Right ventricle myocardium inferior (tissue), 1 donor: ENCODE results near the gene INCENP. TPM values are rescaled to one million over a fixed set of nuclear protein-coding genes. Genes with fewer than 3 reads are reported as not detected.

ENCODE experiments used
- ATAC-seq: fragments of 200-7000 bp; cut with Tn5 transposase; one replicate; pipeline ENCODE4 v1.9.1; 2020; ENCODE audit warnings: mild to moderate bottlenecking, moderate library complexity
- DNase-seq: peaks from one replicate; pipeline ENCODE4 v3.0.0; 2021; ENCODE audit errors: missing footprints
- intact Hi-C: fragments of 100-400 bp; cut with DNase I; formaldehyde crosslinking; loops from one replicate; pipeline ENCODE4 v1.11.0; 2022
- total RNA-seq: library from RNA; stranded (reverse); fragmentation: NEBNext Ultra II Directional; extraction: Animal tissue kit (Norgen Biotek cat#: 25700); gene quantifications from one replicate; pipeline ENCODE4 v1.2.1, GENCODE V29; 2021
- donor health status: DM: no; HTN: yes; CAD: no; lungs with severe emphysema.

Gene INCENP
- total RNA-seq, 1 donor from 2014 or later: 10.5 TPM

DNA sequence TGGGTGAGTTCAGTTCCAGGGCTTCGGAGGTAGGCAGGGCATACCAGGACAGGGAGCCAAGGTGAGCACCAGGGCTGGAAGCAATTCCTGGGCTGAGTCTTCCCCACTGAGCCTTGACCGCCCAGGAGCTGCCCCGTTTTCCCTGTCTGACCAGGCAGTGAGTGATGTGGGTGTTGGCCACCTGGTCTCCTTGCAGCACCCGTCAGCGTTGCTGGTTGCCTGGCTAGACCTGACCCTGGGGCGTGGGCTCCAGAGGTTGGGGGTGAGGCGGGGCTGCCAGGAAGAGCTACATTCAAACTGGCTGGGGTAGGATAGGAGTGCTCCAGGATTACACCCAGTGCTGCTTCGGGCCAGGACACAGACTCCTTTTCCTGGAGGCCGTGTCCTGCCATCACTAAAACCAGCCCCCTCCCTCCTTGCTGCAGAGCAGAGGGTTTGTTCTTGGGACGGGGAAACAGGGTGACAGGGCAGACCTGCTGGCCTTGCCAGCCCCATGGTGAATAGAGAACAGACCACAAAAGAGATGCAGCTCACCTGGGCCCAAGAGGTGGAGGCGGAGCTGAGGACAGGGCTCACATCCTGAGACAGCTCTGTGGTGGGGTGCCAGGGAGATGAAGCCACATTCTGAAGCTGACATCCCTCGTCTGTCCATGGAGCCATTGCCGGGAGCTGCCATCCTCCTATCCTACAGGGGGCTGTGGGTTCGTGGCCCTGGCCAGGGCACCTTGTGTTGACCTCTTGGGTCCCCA lies 14.2 kb downstream of the INCENP start:
- ATAC-seq (no peak), DNase-seq (no peak)
- intact Hi-C loops: no loop called here

DNA sequence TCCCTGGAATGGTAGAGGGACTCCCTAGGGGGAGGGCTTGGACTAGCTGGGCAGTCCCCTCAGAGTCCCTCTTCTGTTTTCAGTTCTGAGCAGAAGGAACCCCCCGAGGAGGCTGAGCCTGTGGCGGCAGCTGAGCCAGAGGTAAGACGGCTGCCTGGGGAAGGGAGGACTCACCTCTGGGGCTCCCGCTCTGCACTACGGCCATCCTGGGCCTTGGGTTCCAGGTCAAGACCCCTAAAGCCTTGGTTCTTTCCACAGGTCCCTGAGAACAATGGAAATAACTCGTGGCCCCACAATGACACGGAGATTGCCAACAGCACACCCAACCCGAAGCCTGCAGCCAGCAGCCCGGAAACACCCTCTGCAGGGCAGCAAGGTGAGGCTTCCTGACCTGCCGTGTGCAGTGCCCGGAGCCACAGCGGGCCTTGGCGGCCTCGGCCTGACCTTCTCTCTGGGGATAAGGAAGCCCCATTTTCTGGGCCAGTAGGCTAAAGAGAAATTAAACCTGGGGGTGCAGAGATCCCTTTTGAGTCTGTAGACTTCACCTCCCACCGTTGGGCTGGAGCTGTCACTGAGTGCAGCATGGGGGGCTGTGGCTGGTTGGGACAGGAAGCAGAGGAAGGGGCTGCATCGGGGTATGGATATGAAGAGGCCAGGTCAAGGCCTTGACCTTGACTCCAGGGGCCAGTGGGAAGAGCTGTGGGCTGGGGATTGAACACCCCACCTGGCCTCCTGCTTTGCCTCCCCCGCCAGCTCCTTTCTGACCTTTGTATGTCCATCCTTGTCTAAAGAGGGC lies 15.0 kb downstream of the INCENP start:
- intact Hi-C loops: no loop called here
- no peak for ATAC-seq
- no peak for DNase-seq

- intact Hi-C loops: no loop called here
- DNase-seq (no peak), ATAC-seq (no peak)
Measured at GRCh38 chr11:62139526-62140303, 15.9 kb downstream of the INCENP start.

DNA sequence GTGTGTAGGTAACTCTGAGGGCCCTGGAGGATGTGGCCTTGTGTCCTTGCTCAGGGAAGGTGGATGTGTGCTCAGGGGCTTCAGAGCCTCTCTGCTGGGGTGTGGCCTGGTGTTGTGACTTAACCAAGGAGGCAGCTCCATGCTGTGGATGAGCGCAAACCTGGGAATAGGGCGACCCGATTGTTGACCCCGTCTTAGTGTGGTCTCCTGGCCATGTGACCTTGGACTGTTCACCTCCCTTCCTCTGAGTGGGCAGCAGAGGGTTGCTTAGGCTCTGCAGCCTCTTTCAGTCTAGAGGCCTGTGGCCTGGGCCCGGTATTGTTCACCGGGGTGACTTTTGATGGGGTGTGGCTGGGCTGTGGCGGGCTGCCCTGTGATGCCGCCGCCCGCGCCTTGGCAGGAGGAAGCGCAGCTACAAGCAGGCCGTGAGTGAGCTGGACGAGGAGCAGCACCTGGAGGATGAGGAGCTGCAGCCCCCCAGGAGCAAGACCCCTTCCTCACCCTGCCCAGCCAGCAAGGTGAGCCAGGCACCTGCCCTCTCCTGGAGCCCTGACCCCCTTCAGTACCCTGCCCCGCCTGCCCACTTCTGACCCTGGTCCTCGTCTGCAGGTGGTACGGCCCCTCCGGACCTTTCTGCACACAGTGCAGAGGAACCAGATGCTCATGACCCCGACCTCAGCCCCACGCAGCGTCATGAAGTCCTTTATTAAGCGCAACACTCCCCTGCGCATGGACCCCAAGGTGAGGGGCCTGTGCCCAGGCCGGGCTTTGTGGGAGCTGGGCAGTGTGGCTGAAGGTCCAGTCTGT lies 16.7 kb downstream of the INCENP start:
- no peak for DNase-seq
- no peak for ATAC-seq
- intact Hi-C loops: no loop called here

DNA sequence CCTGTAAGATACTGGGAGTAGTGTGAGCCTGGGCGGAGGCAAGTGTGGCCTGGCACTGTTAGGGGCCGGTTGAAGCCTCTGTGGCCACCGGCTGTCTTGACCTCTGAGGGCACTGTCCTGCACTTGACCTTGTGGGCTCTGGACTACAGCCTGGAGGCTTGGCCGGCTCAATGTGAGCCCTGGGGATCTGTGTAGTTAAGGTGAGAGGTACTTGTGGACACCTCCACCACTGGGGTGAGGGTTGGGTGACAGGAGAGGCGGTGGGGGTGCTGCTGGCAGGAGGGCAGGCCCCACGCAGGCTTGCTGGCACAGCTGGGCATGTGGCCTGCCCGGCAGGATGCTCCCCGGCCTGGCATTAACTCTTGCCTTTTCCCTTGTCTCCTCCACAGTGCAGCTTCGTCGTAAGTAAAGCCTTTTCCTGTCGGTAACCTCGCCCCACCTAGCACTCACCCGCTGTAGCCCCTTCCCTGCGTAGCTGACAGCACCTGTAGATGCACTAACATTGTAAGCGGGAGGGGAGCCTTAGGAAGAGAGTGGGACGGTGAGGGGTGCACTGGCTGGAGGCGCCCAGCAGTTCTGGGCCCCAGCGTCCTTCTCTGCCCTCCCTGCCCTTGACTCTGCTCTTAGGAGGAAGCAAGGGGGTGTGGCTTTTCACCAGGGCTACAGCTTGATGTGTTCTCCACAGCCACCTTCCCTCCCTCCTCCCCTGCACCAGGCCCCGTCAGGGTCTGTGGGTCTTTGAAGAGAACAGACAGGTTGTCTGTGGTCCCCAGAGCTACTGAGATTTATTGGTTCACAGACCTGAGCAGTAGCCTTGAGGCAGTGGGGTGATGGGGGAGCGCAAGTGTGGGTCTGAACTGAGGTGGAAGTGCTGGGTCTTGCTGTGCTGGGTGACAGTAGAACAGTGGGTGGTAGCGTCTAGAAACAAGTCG lies 17.6 kb downstream of the INCENP start:
- intact Hi-C loops: no loop called here
- ATAC-seq (no peak), DNase-seq (no peak)

DNA sequence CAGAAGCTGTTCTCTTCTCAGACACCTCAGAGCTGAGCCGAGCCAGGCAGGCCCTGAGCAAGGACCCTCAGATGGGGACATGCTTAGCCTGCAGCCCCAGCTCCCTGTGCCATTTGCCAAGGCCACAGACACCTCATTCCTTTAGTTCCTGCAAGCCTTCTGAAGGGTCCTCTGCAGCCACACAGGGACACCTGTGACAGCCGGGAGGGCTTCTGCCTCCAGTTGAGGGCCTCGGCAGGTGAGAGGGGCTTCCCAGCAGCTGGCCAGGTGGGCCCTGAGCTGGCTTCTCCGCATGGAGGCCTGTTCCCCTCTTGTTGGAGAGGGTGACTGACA lies 18.2 kb downstream of the INCENP start:
- no peak for ATAC-seq
- no peak for DNase-seq
- intact Hi-C loops: no loop called here

GRCh38 chr11:62142921-62143320 lies 19.1 kb downstream of the INCENP start:
- no peak for DNase-seq
- intact Hi-C loops: no loop called here
- ATAC-seq: peak; percentile 42

- ATAC-seq (no peak), DNase-seq (no peak)
- intact Hi-C loops: no loop called here
Measured at GRCh38 chr11:62143727-62144126, 19.9 kb downstream of the INCENP start.

- intact Hi-C loops: no loop called here
- ATAC-seq: no peak
- no peak for DNase-seq
Measured at GRCh38 chr11:62144641-62145255, 20.9 kb downstream of the INCENP start.

- no peak for DNase-seq
- intact Hi-C loops: no loop called here
- no peak for ATAC-seq
Measured at GRCh38 chr11:62145261-62145871, 21.6 kb downstream of the INCENP start.

- intact Hi-C loops: no loop called here
- no peak for DNase-seq
- ATAC-seq: no peak
Measured at GRCh38 chr11:62146476-62147200, 22.8 kb downstream of the INCENP start.

GRCh38 chr11:62147545-62147944 lies 23.7 kb downstream of the INCENP start:
- DNase-seq (no peak), ATAC-seq (no peak)
- intact Hi-C loops: no loop called here

- intact Hi-C loops: no loop called here
- ATAC-seq: no peak
- no peak for DNase-seq
Measured at GRCh38 chr11:62148271-62148980, 24.6 kb downstream of the INCENP start.

DNA sequence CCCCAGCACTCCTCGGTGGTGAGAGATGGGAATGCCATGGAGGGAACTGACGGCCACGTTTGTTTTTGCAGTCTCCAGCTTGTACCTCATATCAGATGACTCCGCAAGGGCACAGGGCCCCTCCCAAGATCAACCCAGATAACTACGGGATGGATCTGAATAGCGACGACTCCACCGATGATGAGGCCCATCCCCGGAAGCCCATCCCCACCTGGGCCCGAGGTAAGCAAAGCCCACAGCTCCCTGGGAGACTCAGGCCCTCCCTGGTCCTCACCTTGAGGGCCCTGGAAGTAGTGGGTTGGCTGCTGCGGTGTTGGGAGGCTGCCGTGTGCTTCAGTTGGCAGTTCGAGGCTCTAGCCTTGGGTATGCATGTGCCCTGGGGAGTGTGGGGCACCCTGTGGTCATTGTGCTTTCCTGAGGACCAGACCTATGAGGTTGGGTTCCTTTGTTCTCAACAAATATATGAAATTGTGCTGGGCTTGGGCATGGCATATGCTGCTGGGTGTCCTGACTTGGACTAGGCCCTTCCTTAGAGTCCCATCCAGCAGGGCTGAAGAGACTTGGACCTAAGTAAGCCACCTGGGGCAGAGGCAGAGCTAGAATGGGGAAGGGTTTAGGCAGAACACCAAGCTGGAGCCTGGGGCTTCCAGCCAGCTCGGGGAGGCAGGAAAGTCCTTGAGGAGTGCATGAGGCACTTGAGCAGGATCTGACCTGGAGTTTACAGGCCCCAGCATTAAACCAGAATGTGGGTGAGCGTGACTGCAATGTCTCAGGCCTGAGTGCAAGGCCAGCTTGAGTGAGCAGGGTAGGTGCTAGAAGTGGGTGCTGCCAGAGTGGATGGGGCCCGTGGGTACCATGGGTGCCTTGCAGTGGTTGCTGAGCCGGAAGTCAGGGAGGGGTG lies 26.4 kb downstream of the INCENP start:
- intact Hi-C loops: no loop called here
- DNase-seq: no peak
- peak; percentile 18 for ATAC-seq
